Breast epithelium (tissue), 3 donors: Measurements from ENCODE around the gene KIF1C.

Experiments
- CTCF ChIP-seq, 3 donors: fragments of 450-650 bp; IDR thresholded peaks; one replicate each; pipeline ENCODE4 v1.5.1; 2016 to 2017; ENCODE audit warnings: antibody characterized with exemption in 3 of 3, mild to moderate bottlenecking in 3 of 3, moderate library complexity in 3 of 3
- POLR2A ChIP-seq: fragments of 450-650 bp; IDR thresholded peaks from one replicate; pipeline ENCODE4 v1.6.1; 2016; ENCODE audit warnings: antibody characterized with exemption, mild to moderate bottlenecking, moderate library complexity
- POLR2AphosphoS5 ChIP-seq, 3 donors: sonication (generic); formaldehyde crosslinking; IDR thresholded peaks; one replicate each; pipeline ENCODE4 v1.6.1; 2017; ENCODE audit warnings: antibody characterized with exemption in 3 of 3

GRCh38 chr17:4982305-4982704 is 15.4 kb upstream of the KIF1C start:
- TF ChIP-seq POLR2A = no peak
- no peak for TF ChIP-seq CTCF (IDR thresholded peaks at IDR 0.05)
- no peak for TF ChIP-seq POLR2AphosphoS5 (IDR thresholded peaks at IDR 0.05)
